Muscle layer of colon (tissue), 2 donors: ENCODE data around the gene NOL3.
A peak's percentile ranks its signal among the peaks of the same experiment; 100 is the strongest.

Experiments used
- H3K27ac ChIP-seq: one replicate; pipeline ENCODE4 v1.7.0; 2013; ENCODE audit warnings: low read depth, mild to moderate bottlenecking, low read length, moderate library complexity
- H3K27me3 ChIP-seq, 2 donors: one replicate each; pipeline ENCODE4 v1.7.0; 2013; ENCODE audit warnings: low read length in 2 of 2, mild to moderate bottlenecking in 2 of 2; ENCODE audit not compliant: insufficient read depth in 2 of 2, control insufficient read depth in 1 of 2
- H3K36me3 ChIP-seq: one replicate; pipeline ENCODE4 v1.7.0; 2013; ENCODE audit warnings: mild to moderate bottlenecking, low read length; ENCODE audit not compliant: insufficient read depth
- H3K4me1 ChIP-seq: one replicate; pipeline ENCODE4 v1.7.0; 2013; ENCODE audit warnings: mild to moderate bottlenecking, low read length; ENCODE audit not compliant: insufficient read depth
- H3K4me3 ChIP-seq, 2 donors: one replicate each; pipeline ENCODE4 v1.7.0; 2013; ENCODE audit warnings: low read length in 2 of 2, low read depth in 1 of 2, mild to moderate bottlenecking in 1 of 2, moderate library complexity in 1 of 2
- H3K9ac ChIP-seq: one replicate; pipeline ENCODE4 v1.7.0; 2013; ENCODE audit warnings: low read length
- H3K9me3 ChIP-seq: one replicate; pipeline ENCODE4 v1.7.0; 2013; ENCODE audit warnings: mild to moderate bottlenecking, low read length
- donor health status: abdominal sarcoma.
- donor health status: Adenocarcinoma of cecum.

NOL3 gene

GRCh38 chr16:67176662-67177061 lies 6.3 kb downstream of the NOL3 start:
- Histone ChIP-seq H3K27ac (no peak overlapping the region), H3K9ac (no peak overlapping the region), H3K36me3 (peaks cover 6% of the 10 kb centered on the region), H3K4me1 (peaks cover 27% of the 10 kb centered on the region), H3K27me3 (no peaks in the 10 kb centered on the region), H3K9me3 (no peaks in the 10 kb centered on the region), H3K4me3 (no peak overlapping the region)

GRCh38 chr16:67177743-67178699 lies 7.7 kb downstream of the NOL3 start:
- H3K9me3 ChIP-seq, result no peaks in the 10 kb centered on the region
- peaks cover 6% of the 10 kb centered on the region for H3K36me3 ChIP-seq
- no peaks in the 10 kb centered on the region for H3K27me3 ChIP-seq
- no peak overlapping the region for H3K9ac ChIP-seq
- H3K27ac ChIP-seq, result no peak overlapping the region
- peaks cover 34% of the 10 kb centered on the region for H3K4me1 ChIP-seq
- H3K4me3 ChIP-seq, result peak overlapping the region; percentile 26 to 28

- Histone ChIP-seq H3K27me3 (no peaks in the 10 kb centered on the region), H3K4me1 (peaks cover 30% of the 10 kb centered on the region), H3K4me3 (no peak overlapping the region), H3K36me3 (peaks cover 6% of the 10 kb centered on the region), H3K9me3 (no peaks in the 10 kb centered on the region), H3K9ac (no peak overlapping the region), H3K27ac (no peak overlapping the region)
Measured at GRCh38 chr16:67179421-67180080, 9.2 kb downstream of the NOL3 start.

- Histone ChIP-seq H3K9me3 (no peaks in the 10 kb centered on the region), H3K4me1 (peaks cover 30% of the 10 kb centered on the region), H3K27me3 (no peaks in the 10 kb centered on the region), H3K4me3 (no peak overlapping the region), H3K36me3 (peaks cover 6% of the 10 kb centered on the region), H3K27ac (no peak overlapping the region), H3K9ac (no peak overlapping the region)
Measured at GRCh38 chr16:67180166-67180565, 9.8 kb downstream of the NOL3 start.

- no peak overlapping the region for H3K27ac ChIP-seq
Measured at GRCh38 chr16:67181346-67181745, 11.0 kb downstream of the NOL3 start.

GRCh38 chr16:67182288-67182687 lies 11.9 kb downstream of the NOL3 start:
- Histone ChIP-seq H3K9me3 (no peaks in the 10 kb centered on the region), H3K4me3 (no peak overlapping the region), H3K36me3 (no peaks in the 10 kb centered on the region), H3K27ac (no peak overlapping the region), H3K27me3 (no peaks in the 10 kb centered on the region), H3K4me1 (peaks cover 32% of the 10 kb centered on the region), H3K9ac (no peak overlapping the region)

More at GRCh38 chr16:67181346-67181745, 11.0 kb downstream of the NOL3 start:
- H3K9me3 ChIP-seq, result no peaks in the 10 kb centered on the region
- H3K4me1 ChIP-seq, result peaks cover 32% of the 10 kb centered on the region
- no peak overlapping the region for H3K4me3 ChIP-seq
- no peaks in the 10 kb centered on the region for H3K27me3 ChIP-seq
- H3K9ac ChIP-seq, result no peak overlapping the region
- H3K36me3 ChIP-seq, result peaks cover 2% of the 10 kb centered on the region

GRCh38 chr16:67183284-67183626 lies 12.9 kb downstream of the NOL3 start:
- no peaks in the 10 kb centered on the region for H3K27me3 ChIP-seq
- no peaks in the 10 kb centered on the region for H3K9me3 ChIP-seq
- H3K9ac ChIP-seq, result no peak overlapping the region
- H3K4me1 ChIP-seq, result peaks cover 28% of the 10 kb centered on the region
- peak overlapping the region; percentile 25 to 64 for H3K4me3 ChIP-seq
- peak overlapping the region; percentile 59 for H3K27ac ChIP-seq
- H3K36me3 ChIP-seq, result no peaks in the 10 kb centered on the region

- Histone ChIP-seq H3K4me1 (peaks cover 28% of the 10 kb centered on the region), H3K4me3 (peak within 1 kb of the TSS; percentile 54 to 64)
Measured at GRCh38 chr16:67183627-67184452, 13.5 kb downstream of the NOL3 start, which contains the start of gene MATCAP1. MATCAP1 (minus strand) TSS chr16:67183963; CDS start chr16:67180610, 3,353 bp downstream.

GRCh38 chr16:67184453-67184994 lies 14.2 kb downstream of the NOL3 start:
- H3K36me3 ChIP-seq, result no peaks in the 10 kb centered on the region
- H3K27me3 ChIP-seq, result no peaks in the 10 kb centered on the region
- H3K27ac ChIP-seq, result peak overlapping the region; percentile 73
- no peak overlapping the region for H3K9ac ChIP-seq
- peak overlapping the region; percentile 54 to 64 for H3K4me3 ChIP-seq
- peaks cover 28% of the 10 kb centered on the region for H3K4me1 ChIP-seq
- H3K9me3 ChIP-seq, result no peaks in the 10 kb centered on the region

More at GRCh38 chr16:67183627-67184452, 13.5 kb downstream of the NOL3 start, which contains the start of gene MATCAP1:
- Histone ChIP-seq H3K36me3 (no peaks in the 10 kb centered on the region), H3K9me3 (no peaks in the 10 kb centered on the region), H3K9ac (no peak within 1 kb of the TSS), H3K27me3 (no peaks in the 10 kb centered on the region), H3K27ac (peak within 1 kb of the TSS; percentile 73)

GRCh38 chr16:67184995-67185650 lies 14.8 kb downstream of the NOL3 start:
- H3K4me3 ChIP-seq, result peak overlapping the region; percentile 34 to 64
- H3K36me3 ChIP-seq, result no peaks in the 10 kb centered on the region
- peaks cover 28% of the 10 kb centered on the region for H3K4me1 ChIP-seq
- no peak overlapping the region for H3K9ac ChIP-seq
- no peaks in the 10 kb centered on the region for H3K27me3 ChIP-seq
- H3K27ac ChIP-seq, result no peak overlapping the region
- H3K9me3 ChIP-seq, result no peaks in the 10 kb centered on the region
